Body of pancreas (tissue), 4 donors: ENCODE results near the gene ACTL6A. TPM values are rescaled to one million over a fixed set of nuclear protein-coding genes. Genes with fewer than 3 reads are reported as not detected.
"Not testable (repeated sequence)": the region's sequence is repeated elsewhere in the genome, so short reads cannot be mapped to it uniquely, and the experiment has no call there.

ENCODE experiments used
- ATAC-seq: fragments of 150-250 bp; one replicate; pipeline ENCODE4 v1.9.1; 2016
- DNase-seq, 4 donors: peaks; one replicate each; pipeline ENCODE4 v3.0.0-alpha.2; 2019
- H3K27ac ChIP-seq, 4 donors: fragments of 200-600 bp; sonication (generic); 1 replicate in 3 of 4; 2 replicates in 1 of 4; pipeline versions ENCODE4 v1.5.1 to v1.6.1; 2016 to 2019; ENCODE audit warnings: mild to moderate bottlenecking in 1 of 4, mixed read lengths in 1 of 4, moderate library complexity in 1 of 4
- H3K27me3 ChIP-seq, 2 donors: fragments of 200-600 bp; sonication (generic); one replicate each; pipeline ENCODE4 v1.6.0; 2016; ENCODE audit warnings: mild to moderate bottlenecking in 1 of 2
- H3K36me3 ChIP-seq, 2 donors: fragments of 200-600 bp; sonication (generic); replicated peaks in 1 of 2; 2 replicates each; pipeline ENCODE4 v1.5.1; 2016; ENCODE audit warnings: low read depth in 2 of 2; ENCODE audit not compliant: insufficient read depth in 1 of 2
- H3K4me1 ChIP-seq: fragments of 200-600 bp; sonication (generic); one replicate; pipeline ENCODE4 v1.6.0; 2016
- H3K4me3 ChIP-seq, 2 donors: fragments of 200-600 bp; sonication (generic); 1 replicate in 1 of 2; 2 replicates in 1 of 2; pipeline ENCODE4 v1.5.1; 2016 to 2019
- H3K9me3 ChIP-seq, 3 donors: fragments of 200-600 bp; sonication (generic); 1 replicate in 2 of 3; 2 replicates in 1 of 3; pipeline ENCODE4 v1.5.1; 2016
- POLR2A ChIP-seq, 3 donors: fragments of 450-650 bp; IDR thresholded peaks; one replicate each; pipeline ENCODE4 v1.6.1; 2016; ENCODE audit warnings: antibody characterized with exemption in 3 of 3, mild to moderate bottlenecking in 2 of 3
- WGBS, 2 donors: methylation state at CpG; one replicate each; pipeline ENCODE4 v1.1.5; 2017; 5-methylcytosine and 5-hydroxymethylcytosine counted together
- intact Hi-C: fragments of 100-400 bp; cut with DNase I; formaldehyde crosslinking; loops from one replicate; pipeline ENCODE4 v1.15.1; 2023
- total RNA-seq, 2 donors: library from RNA; depleted of rRNA; stranded (reverse); fragments of >200 nt; gene quantifications; one replicate each; pipeline ENCODE4 v1.1.0, GENCODE V29; 2016
- TF ChIP-seq, protein P1 (sequence below), 7 experiments: fragments of 450-650 bp in 4 of 7; fragments of 200-600 bp in 3 of 7; sonication (generic) in 3 of 7; IDR thresholded peaks; one replicate each; pipeline ENCODE4 v1.5.1; 2016 to 2019; ENCODE audit warnings: antibody characterized with exemption in 7 of 7

Gene ACTL6A
- total RNA-seq, result 10 to 100 TPM; 23.1 to 25.2 TPM

DNA sequence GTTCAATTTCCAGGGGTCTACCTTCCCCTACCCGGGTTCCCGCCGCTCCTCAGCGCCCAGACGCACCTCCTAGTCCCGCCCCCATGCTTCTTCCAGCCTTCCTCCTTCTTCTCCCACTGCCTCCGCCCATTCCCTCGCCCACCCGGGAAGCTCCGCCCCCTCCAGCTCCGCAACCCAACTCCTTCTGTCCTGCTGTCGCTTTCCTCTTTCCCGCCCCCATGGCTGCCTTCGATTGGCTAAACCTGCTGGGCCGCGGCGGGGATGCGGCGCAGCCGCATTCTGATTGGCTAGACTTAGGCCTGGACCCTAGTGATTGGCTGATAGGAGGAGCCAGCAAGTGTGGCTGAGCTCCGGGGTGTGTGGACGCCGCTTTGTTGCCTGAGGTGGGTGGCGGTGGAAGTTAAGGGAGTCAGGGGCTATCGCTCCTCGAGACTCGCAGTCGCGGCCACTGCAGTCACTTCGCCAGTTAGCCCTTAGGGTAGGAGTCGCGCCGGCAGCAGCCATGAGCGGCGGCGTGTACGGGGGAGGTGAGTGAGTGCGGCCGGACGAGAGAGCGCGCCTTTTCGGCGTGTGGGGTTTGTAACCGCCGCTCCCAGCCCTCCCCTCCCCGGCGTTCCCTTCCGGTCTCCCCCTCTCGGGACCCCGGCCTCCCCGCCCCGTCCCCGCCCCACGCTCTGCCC, at the start of gene ACTL6A:
TSS of gene ACTL6A (plus strand) at position 336 of the 680 bp plus-strand sequence. CDS start at position 503, 167 bp downstream.
- intact Hi-C loops, result no loop called here
- H3K9me3 ChIP-seq, result no peaks in the 10 kb centered on the region
- DNase-seq, result peak; percentile 100
- H3K4me1 ChIP-seq, result peaks cover 9% of the 10 kb centered on the region
- H3K27me3 ChIP-seq, result no peaks in the 10 kb centered on the region
- peak within 1 kb of the TSS; percentile 60 to 84 (median 80) for H3K27ac ChIP-seq
- peak in 2 of 3 donors; percentile 74 to 77 for TF ChIP-seq POLR2A (IDR thresholded peaks at IDR 0.05)
- TF ChIP-seq, protein P1, sequence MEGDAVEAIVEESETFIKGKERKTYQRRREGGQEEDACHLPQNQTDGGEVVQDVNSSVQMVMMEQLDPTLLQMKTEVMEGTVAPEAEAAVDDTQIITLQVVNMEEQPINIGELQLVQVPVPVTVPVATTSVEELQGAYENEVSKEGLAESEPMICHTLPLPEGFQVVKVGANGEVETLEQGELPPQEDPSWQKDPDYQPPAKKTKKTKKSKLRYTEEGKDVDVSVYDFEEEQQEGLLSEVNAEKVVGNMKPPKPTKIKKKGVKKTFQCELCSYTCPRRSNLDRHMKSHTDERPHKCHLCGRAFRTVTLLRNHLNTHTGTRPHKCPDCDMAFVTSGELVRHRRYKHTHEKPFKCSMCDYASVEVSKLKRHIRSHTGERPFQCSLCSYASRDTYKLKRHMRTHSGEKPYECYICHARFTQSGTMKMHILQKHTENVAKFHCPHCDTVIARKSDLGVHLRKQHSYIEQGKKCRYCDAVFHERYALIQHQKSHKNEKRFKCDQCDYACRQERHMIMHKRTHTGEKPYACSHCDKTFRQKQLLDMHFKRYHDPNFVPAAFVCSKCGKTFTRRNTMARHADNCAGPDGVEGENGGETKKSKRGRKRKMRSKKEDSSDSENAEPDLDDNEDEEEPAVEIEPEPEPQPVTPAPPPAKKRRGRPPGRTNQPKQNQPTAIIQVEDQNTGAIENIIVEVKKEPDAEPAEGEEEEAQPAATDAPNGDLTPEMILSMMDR (IDR thresholded peaks at IDR 0.05), result peak in 1 of 7 experiments; percentile 18
- 1% methylated on average over 19 to 51 of the region's 55 CpGs for WGBS, 2 donors
- peak; percentile 98 for ATAC-seq
- no peaks in the 10 kb centered on the region for H3K36me3 ChIP-seq
- H3K4me3 ChIP-seq, result peak within 1 kb of the TSS; percentile 66 to 72

DNA sequence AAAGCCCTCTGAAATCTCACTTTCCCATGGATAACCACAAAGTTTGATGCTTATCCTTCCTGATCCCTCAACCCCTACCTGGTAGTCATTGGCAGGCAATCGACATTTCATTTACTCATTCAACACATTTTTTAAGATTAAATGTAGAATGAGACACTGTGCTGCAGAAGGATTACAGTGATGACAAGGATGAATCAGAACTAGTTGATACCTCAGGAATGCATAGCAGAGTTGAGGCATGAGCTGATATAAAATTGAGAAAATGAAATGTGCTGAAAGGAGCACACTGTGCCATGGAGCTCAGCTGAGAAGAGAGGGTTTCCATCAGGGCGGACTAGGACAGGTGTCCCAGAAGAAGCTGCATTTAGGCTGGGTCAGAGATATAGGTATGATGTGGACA, 48.9 kb upstream of the ACTL6A start:
- Histone ChIP-seq H3K4me1 (no peaks in the 10 kb centered on the region), H3K36me3 (no peaks in the 10 kb centered on the region), H3K9me3 (no peaks in the 10 kb centered on the region), H3K27ac (no peak overlapping the region), H3K27me3 (no peaks in the 10 kb centered on the region), H3K4me3 (no peak overlapping the region)
- ATAC-seq (no peak), DNase-seq (no peak)
- 82 to 86% methylated on average over 2 of the region's 2 CpGs for WGBS, 2 donors
- TF ChIP-seq, protein P1 (IDR thresholded peaks at IDR 0.05), result no peak
- no peak for TF ChIP-seq POLR2A (IDR thresholded peaks at IDR 0.05)
- intact Hi-C loops, result no loop called here

DNA sequence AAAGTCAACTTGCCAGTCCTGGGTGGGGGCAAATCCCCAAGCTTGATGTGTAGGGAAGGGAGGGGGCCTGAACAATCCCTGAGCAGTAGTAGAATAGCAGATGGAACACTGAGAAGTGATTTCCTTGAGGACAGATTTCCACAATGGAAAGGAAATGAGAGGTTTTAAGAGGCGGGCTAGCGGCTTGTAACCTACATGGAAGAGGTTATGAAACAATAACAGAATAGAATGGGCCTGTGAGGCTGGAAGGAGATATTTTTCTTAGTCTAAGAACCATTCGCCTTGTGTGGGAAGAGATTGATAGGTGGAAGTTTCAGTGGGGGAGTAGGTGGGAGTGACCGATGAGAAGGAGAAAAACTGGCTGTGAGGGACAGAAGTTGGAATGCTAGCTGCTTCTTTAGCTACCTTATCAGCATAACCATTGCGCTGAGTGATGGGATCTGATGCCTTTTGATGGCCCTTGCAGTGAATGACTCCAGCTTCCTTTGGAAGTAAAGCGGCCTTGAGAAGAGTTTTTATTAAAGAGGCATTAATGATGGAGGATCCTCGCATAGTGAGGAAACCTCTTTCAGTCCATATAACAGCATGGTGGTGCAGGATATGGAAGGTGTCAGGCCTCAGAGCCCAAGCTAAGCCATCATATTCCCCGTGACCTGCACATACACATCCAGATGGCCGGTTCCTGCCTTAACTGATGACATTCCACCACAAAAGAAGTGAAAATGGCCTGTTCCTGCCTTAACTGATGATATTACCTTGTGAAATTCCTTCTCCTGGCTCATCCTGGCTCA, 46.1 kb upstream of the ACTL6A start:
- not testable (repeated sequence) for DNase-seq

DNA sequence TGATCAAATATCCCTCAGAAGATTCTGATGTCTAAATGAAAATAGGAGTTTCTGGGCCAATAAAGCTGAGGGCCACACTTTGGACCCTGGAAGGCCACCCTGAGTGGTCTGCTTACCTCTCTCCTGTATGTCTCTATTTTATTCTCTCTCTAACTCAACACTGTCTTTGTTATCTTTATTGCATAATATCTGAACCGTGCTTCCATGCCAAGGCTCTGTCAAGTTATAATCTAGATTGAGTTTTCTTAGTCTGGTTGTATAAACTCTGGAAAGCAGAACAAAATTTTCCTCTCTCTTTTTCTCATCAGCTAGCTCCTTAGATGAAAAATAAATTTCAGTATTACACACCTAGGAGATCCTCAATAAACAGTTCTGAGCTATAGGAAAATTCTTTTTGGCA, 36.2 kb upstream of the ACTL6A start:
- intact Hi-C loops, result no loop called here
- Histone ChIP-seq H3K27ac (no peak overlapping the region), H3K9me3 (no peaks in the 10 kb centered on the region), H3K36me3 (no peaks in the 10 kb centered on the region), H3K27me3 (no peaks in the 10 kb centered on the region), H3K4me1 (no peaks in the 10 kb centered on the region), H3K4me3 (no peak overlapping the region)
- TF ChIP-seq POLR2A (IDR thresholded peaks at IDR 0.05), result no peak
- TF ChIP-seq, protein P1 (IDR thresholded peaks at IDR 0.05), result no peak
- 0% methylated on average over 1 of the region's 1 CpG for WGBS, 2 donors
- no peak for ATAC-seq
- no peak for DNase-seq

More for the DNA sequence above, 46.1 kb upstream of the ACTL6A start:
- H3K27ac ChIP-seq, H3K27me3 ChIP-seq, H3K4me3 ChIP-seq, H3K36me3 ChIP-seq, intact Hi-C loops, H3K4me1 ChIP-seq, ATAC-seq, H3K9me3 ChIP-seq: not testable (repeated sequence)
- WGBS, 2 donors, result 86 to 88% methylated on average over 9 of the region's 9 CpGs

DNA sequence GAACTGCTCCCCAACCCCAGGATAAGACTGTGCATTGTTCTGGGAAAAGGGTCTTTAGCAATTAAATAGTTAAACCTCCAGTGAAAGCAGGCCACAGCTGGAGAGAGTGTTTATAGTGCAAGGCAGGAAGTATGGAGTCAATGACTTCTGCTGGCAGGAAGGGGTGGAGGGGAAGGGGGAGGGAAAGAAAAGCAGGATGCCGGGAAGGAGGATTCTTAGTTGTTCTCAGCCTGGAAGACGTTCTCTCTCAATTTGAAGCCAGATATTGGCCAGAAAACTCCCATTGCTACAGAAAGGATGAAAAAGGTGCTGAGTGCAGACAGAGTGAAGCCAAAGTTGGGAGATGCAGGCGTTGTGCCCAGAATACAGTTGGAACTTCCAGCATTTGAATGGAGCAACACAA, 35.7 kb upstream of the ACTL6A start:
- ATAC-seq, result peak; percentile 66
- peak; percentile 14 to 29 (median 22) for DNase-seq
- Histone ChIP-seq H3K4me3 (no peak overlapping the region), H3K27me3 (no peaks in the 10 kb centered on the region), H3K4me1 (no peaks in the 10 kb centered on the region), H3K9me3 (no peaks in the 10 kb centered on the region), H3K36me3 (no peaks in the 10 kb centered on the region), H3K27ac (no peak overlapping the region)
- TF ChIP-seq, protein P1 (IDR thresholded peaks at IDR 0.05), result no peak
- TF ChIP-seq POLR2A (IDR thresholded peaks at IDR 0.05), result no peak
- WGBS, 2 donors, result 22 to 24% methylated on average over 3 of the region's 3 CpGs
- intact Hi-C loops, result no loop called here
